Mesenchymal stem cell (in vitro differentiated cells and primary cell): ENCODE data around the gene MALRD1.
"Not testable (repeated sequence)": the region's sequence is repeated elsewhere in the genome, so short reads cannot be mapped to it uniquely, and the experiment has no call there.

Experiments
- DNase-seq: peaks from one replicate; pipeline ENCODE4 v3.0.0-alpha.2; 2013
- H2AFZ ChIP-seq: one replicate; pipeline ENCODE4 v1.6.1; 2013; ENCODE audit warnings: low read depth, mild to moderate bottlenecking, control low read depth, inconsistent platforms, low read length, moderate library complexity
- H2AK5ac ChIP-seq: 2 replicates; pipeline ENCODE4 v1.6.1; 2013; ENCODE audit warnings: low read length, moderate library complexity, mild to moderate bottlenecking, inconsistent platforms; ENCODE audit not compliant: severe bottlenecking
- H2BK120ac ChIP-seq: one replicate; pipeline ENCODE4 v1.6.1; 2013; ENCODE audit warnings: low read depth, mild to moderate bottlenecking, inconsistent platforms, low read length, moderate library complexity
- H2BK12ac ChIP-seq, 2 experiments: one replicate each; pipeline ENCODE4 v1.6.1; 2013; ENCODE audit warnings: inconsistent platforms in 2 of 2, low read length in 2 of 2, mild to moderate bottlenecking in 2 of 2, moderate library complexity in 2 of 2, control low read depth in 1 of 2
- H2BK15ac ChIP-seq: one replicate; pipeline ENCODE4 v1.6.1; 2013; ENCODE audit warnings: mild to moderate bottlenecking, low read depth, inconsistent platforms; ENCODE audit not compliant: poor library complexity, severe bottlenecking
- H2BK5ac ChIP-seq: 2 replicates; pipeline ENCODE4 v1.6.1; 2013; ENCODE audit warnings: low read depth, mild to moderate bottlenecking, low read length, control low read depth, inconsistent platforms; ENCODE audit not compliant: poor library complexity, severe bottlenecking
- H3K14ac ChIP-seq, 2 experiments: one replicate each; pipeline ENCODE4 v1.6.1; 2013; ENCODE audit warnings: inconsistent platforms in 2 of 2, low read length in 2 of 2, control low read depth in 1 of 2, mild to moderate bottlenecking in 1 of 2, moderate library complexity in 1 of 2
- H3K18ac ChIP-seq, 2 experiments: one replicate each; pipeline ENCODE4 v1.6.1; 2013; ENCODE audit warnings: inconsistent platforms in 2 of 2, low read length in 2 of 2, control low read depth in 1 of 2, low read depth in 1 of 2, mild to moderate bottlenecking in 1 of 2
- H3K23ac ChIP-seq, 2 experiments: one replicate each; pipeline ENCODE4 v1.6.1; 2013; ENCODE audit warnings: inconsistent platforms in 2 of 2, low read length in 2 of 2, mild to moderate bottlenecking in 2 of 2, moderate library complexity in 2 of 2, control low read depth in 1 of 2
- H3K27ac ChIP-seq: 2 replicates; pipeline ENCODE4 v1.5.1; 2013; ENCODE audit warnings: mild to moderate bottlenecking, moderate library complexity, low read length, control low read depth, inconsistent platforms; ENCODE audit not compliant: poor library complexity, severe bottlenecking
- H3K27me3 ChIP-seq, 2 experiments: 2 replicates each; pipeline versions ENCODE4 v1.6.1 to v1.7.0; 2013; ENCODE audit warnings: low read length in 2 of 2, mild to moderate bottlenecking in 2 of 2, moderate library complexity in 2 of 2, control low read depth in 1 of 2, inconsistent platforms in 1 of 2; ENCODE audit not compliant: control insufficient read depth in 1 of 2, insufficient read depth in 1 of 2
- H3K36me3 ChIP-seq, 2 experiments: 2 replicates each; pipeline versions ENCODE4 v1.6.1 to v1.7.0; 2013; ENCODE audit warnings: low read length in 2 of 2, control low read depth in 1 of 2, inconsistent platforms in 1 of 2, low read depth in 1 of 2, mild to moderate bottlenecking in 1 of 2; ENCODE audit not compliant: insufficient read depth in 2 of 2, control insufficient read depth in 1 of 2
- H3K4ac ChIP-seq, 2 experiments: one replicate each; pipeline ENCODE4 v1.6.1; 2013; ENCODE audit warnings: inconsistent platforms in 2 of 2, low read length in 2 of 2, mild to moderate bottlenecking in 2 of 2, moderate library complexity in 2 of 2, control low read depth in 1 of 2, low read depth in 1 of 2
- H3K4me1 ChIP-seq: 2 replicates; pipeline ENCODE4 v1.6.1; 2013; ENCODE audit warnings: low read depth, low read length, control low read depth; ENCODE audit not compliant: control insufficient read depth, insufficient read depth
- H3K4me2 ChIP-seq: 2 replicates; pipeline ENCODE4 v1.6.1; 2013; ENCODE audit warnings: low read length, mild to moderate bottlenecking, inconsistent platforms; ENCODE audit not compliant: poor library complexity, severe bottlenecking
- H3K4me3 ChIP-seq, 2 experiments: 2 replicates each; pipeline versions ENCODE4 v1.5.1 to v1.7.0; 2013; ENCODE audit warnings: low read length in 2 of 2, mild to moderate bottlenecking in 2 of 2, control low read depth in 1 of 2, low read depth in 1 of 2; ENCODE audit not compliant: insufficient read depth in 1 of 2
- H3K79me1 ChIP-seq: replicated peaks from 2 replicates; pipeline ENCODE4 v1.6.1; 2013; ENCODE audit warnings: mild to moderate bottlenecking, control low read depth, low read length, inconsistent platforms; ENCODE audit not compliant: poor library complexity, severe bottlenecking
- H3K9ac ChIP-seq: 2 replicates; pipeline ENCODE4 v1.7.0; 2013; ENCODE audit warnings: mild to moderate bottlenecking, low read length, moderate library complexity
- H3K9me3 ChIP-seq: 2 replicates; pipeline ENCODE4 v1.7.0; 2013; ENCODE audit warnings: mild to moderate bottlenecking, low read length; ENCODE audit not compliant: control insufficient read depth
- H4K8ac ChIP-seq: one replicate; pipeline ENCODE4 v1.6.1; 2013; ENCODE audit warnings: inconsistent platforms, mild to moderate bottlenecking, low read length, moderate library complexity
- H4K91ac ChIP-seq: one replicate; pipeline ENCODE4 v1.6.1; 2013; ENCODE audit warnings: mild to moderate bottlenecking, low read length, inconsistent platforms
- WGBS: methylation state at CpG from one replicate; pipeline ENCODE4 v1.1.7; 2013; ENCODE audit warnings: mixed read lengths; 5-methylcytosine and 5-hydroxymethylcytosine counted together

The MALRD1 gene

DNA sequence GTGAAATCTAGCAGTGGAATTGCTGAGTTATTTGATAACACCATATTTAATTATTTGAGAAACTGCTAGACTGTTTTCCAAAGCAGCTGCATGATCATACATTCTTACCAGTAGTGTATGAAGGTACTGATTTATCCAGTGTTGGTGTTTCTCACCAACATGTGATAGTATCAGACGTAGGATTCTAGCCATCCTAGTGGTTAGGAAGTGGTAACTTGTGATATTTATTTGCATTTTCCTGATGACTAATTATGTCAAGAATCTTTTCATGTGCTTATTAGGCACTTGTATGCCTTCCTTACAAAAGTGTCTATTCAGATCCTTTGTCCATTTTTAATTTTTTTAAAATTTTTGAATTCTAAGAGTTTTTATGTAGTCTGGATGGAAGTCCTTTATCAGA is 713.4 kb downstream of the MALRD1 start:
- Histone ChIP-seq H4K91ac (no peak overlapping the region), H3K9me3 (no peaks in the 10 kb centered on the region), H3K4me2 (no peak overlapping the region), H3K4ac (no peak overlapping the region), H3K9ac (no peak overlapping the region), H3K36me3 (no peaks in the 10 kb centered on the region), H3K27ac (no peak overlapping the region), H2AFZ (no peak overlapping the region), H2BK120ac (no peak overlapping the region), H3K14ac (no peak overlapping the region), H3K27me3 (no peaks in the 10 kb centered on the region), H2BK15ac (no peak overlapping the region), H2BK5ac (no peak overlapping the region), H3K79me1 (no peaks in the 10 kb centered on the region), H3K18ac (no peak overlapping the region), H4K8ac (no peak overlapping the region), H3K4me3 (no peak overlapping the region), H2AK5ac (no peak overlapping the region), H3K4me1 (no peaks in the 10 kb centered on the region), H2BK12ac (no peak overlapping the region), H3K23ac (no peak overlapping the region)
- DNase-seq = peak; percentile 57
- no CpG with 5 or more reads among the region's 1 CpG for WGBS

- no peak overlapping the region for H2BK5ac ChIP-seq
- H3K9me3 ChIP-seq = no peaks in the 10 kb centered on the region
- H2BK120ac ChIP-seq = no peak overlapping the region
- H3K4me1 ChIP-seq = no peaks in the 10 kb centered on the region
- no peaks in the 10 kb centered on the region for H3K27me3 ChIP-seq
- no peaks in the 10 kb centered on the region for H3K36me3 ChIP-seq
- no peak overlapping the region for H3K4me2 ChIP-seq
- H3K9ac ChIP-seq = no peak overlapping the region
- H2BK12ac ChIP-seq = no peak overlapping the region
- no peak overlapping the region for H3K14ac ChIP-seq
- H2AK5ac ChIP-seq = no peak overlapping the region
- no peak overlapping the region for H3K27ac ChIP-seq
- no peak for DNase-seq
- no peak overlapping the region for H3K23ac ChIP-seq
- H3K18ac ChIP-seq = no peak overlapping the region
- H2BK15ac ChIP-seq = no peak overlapping the region
- H4K8ac ChIP-seq = no peak overlapping the region
- H3K79me1 ChIP-seq = no peaks in the 10 kb centered on the region
- H2AFZ ChIP-seq = no peak overlapping the region
- WGBS = no CpG with 5 or more reads among the region's 1 CpG
- no peak overlapping the region for H4K91ac ChIP-seq
- H3K4ac ChIP-seq = no peak overlapping the region
- no peak overlapping the region for H3K4me3 ChIP-seq
Observed at GRCh38 chr10:19764111-19764510, 715.5 kb downstream of the MALRD1 start.

DNA sequence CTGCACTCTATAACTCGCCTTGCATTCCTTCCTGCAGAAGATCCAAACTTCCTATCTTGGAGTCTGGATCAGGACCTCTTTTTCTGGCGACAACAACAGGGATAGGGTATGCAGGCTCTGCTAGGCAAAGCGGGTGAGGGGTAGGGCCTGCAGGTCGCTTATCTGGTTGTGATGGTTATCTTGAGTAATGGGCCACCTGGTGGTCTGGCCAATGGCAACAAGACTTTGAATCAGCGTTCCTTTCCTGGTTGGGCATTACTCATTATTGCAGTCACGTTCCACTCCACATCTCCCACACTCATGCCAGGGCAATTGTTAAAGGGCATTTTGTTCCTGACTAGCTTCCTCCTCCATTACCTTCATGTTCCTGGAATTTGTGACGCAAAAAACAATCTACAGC is 719.3 kb downstream of the MALRD1 start:
- DNase-seq = peak; percentile 15
- H2BK15ac ChIP-seq = no peak overlapping the region
- H3K27me3 ChIP-seq = no peaks in the 10 kb centered on the region
- peak overlapping the region; percentile 41 for H4K8ac ChIP-seq
- no peak overlapping the region for H2BK120ac ChIP-seq
- H2BK12ac ChIP-seq = peak overlapping the region in 1 of 2 experiments; percentile 56
- H3K18ac ChIP-seq = peak overlapping the region in 1 of 2 experiments; percentile 54
- H3K4me1 ChIP-seq = no peaks in the 10 kb centered on the region
- no peak overlapping the region for H3K14ac ChIP-seq
- H3K23ac ChIP-seq = no peak overlapping the region
- no peaks in the 10 kb centered on the region for H3K79me1 ChIP-seq
- H3K4ac ChIP-seq = no peak overlapping the region
- H2BK5ac ChIP-seq = no peak overlapping the region
- H3K4me2 ChIP-seq = no peak overlapping the region
- H3K27ac ChIP-seq = no peak overlapping the region
- no peak overlapping the region for H3K4me3 ChIP-seq
- WGBS = 21% methylated on average over 5 of the region's 7 CpGs
- no peak overlapping the region for H3K9ac ChIP-seq
- H4K91ac ChIP-seq = no peak overlapping the region
- no peaks in the 10 kb centered on the region for H3K9me3 ChIP-seq
- H2AFZ ChIP-seq = no peak overlapping the region
- no peak overlapping the region for H2AK5ac ChIP-seq
- H3K36me3 ChIP-seq = no peaks in the 10 kb centered on the region

DNA sequence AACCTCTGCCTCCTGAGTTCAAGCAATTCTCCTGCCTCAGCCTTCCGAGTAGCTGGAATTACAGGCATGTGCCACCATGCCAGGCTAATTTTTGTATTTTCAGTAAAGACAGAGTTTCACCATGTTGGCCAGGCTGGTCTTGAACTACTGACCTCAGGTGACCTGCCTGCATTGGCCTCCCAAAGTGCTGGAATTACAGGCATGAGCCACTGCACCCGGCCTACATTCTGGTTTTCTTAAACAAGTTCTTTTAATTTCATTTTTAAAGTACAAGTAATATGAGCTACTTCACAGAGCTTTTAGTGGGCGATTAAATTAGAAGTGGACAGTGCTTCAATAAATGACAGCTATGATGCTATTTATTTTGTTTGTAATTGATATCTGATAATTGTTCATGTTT is 721.2 kb downstream of the MALRD1 start:
- not testable (repeated sequence) for H3K36me3 ChIP-seq, H4K8ac ChIP-seq, H4K91ac ChIP-seq, H3K4me1 ChIP-seq, H2BK120ac ChIP-seq, H2BK15ac ChIP-seq, H3K18ac ChIP-seq, H2BK12ac ChIP-seq, H3K4ac ChIP-seq, H3K27me3 ChIP-seq, H3K4me2 ChIP-seq, H2AFZ ChIP-seq, H3K4me3 ChIP-seq, H2BK5ac ChIP-seq, H3K79me1 ChIP-seq, H3K14ac ChIP-seq, H3K27ac ChIP-seq, H3K9me3 ChIP-seq, H3K9ac ChIP-seq, H2AK5ac ChIP-seq, DNase-seq, H3K23ac ChIP-seq
- WGBS = 95% methylated on average over 2 of the region's 3 CpGs
